CD14-positive monocyte (primary cell): ENCODE data around the gene ZNF784. TPM values are rescaled to one million over a fixed set of nuclear protein-coding genes. Genes with fewer than 3 reads are reported as not detected.

Experiments used
- DNase-seq, 3 donors: peaks; one replicate each; pipeline ENCODE4 v3.0.0-alpha.2; 2011 to 2022
- H2AFZ ChIP-seq: 2 replicates; pipeline ENCODE4 v1.6.0; 2012; ENCODE audit warnings: mild to moderate bottlenecking, low read depth, low read length, inconsistent platforms; ENCODE audit not compliant: insufficient read depth, poor library complexity, severe bottlenecking
- H3K27ac ChIP-seq, 2 donors: 1 replicate in 1 of 2; 2 replicates in 1 of 2; pipeline ENCODE4 v1.5.1; 2012 to 2013; ENCODE audit warnings: low read length in 2 of 2, control low read depth in 1 of 2, inconsistent platforms in 1 of 2, low read depth in 1 of 2, mild to moderate bottlenecking in 1 of 2
- H3K27me3 ChIP-seq, 2 donors: one replicate each; pipeline versions ENCODE4 v1.6.0 to v1.6.1; 2011 to 2013; ENCODE audit warnings: low read length in 2 of 2; ENCODE audit not compliant: control insufficient read depth in 2 of 2, insufficient read depth in 2 of 2
- H3K36me3 ChIP-seq, 2 donors: replicated peaks in 1 of 2; 1 replicate in 1 of 2; 2 replicates in 1 of 2; pipeline versions ENCODE4 v1.5.1 to v1.6.1; 2012 to 2013; ENCODE audit warnings: low read length in 2 of 2, control low read depth in 1 of 2, inconsistent platforms in 1 of 2, mild to moderate bottlenecking in 1 of 2; ENCODE audit not compliant: insufficient read depth in 2 of 2, control insufficient read depth in 1 of 2
- H3K4me1 ChIP-seq, 2 donors: 1 replicate in 1 of 2; 2 replicates in 1 of 2; pipeline versions ENCODE4 v1.5.1 to v1.6.1; 2012 to 2013; ENCODE audit warnings: low read length in 2 of 2, control low read depth in 1 of 2, inconsistent platforms in 1 of 2, mild to moderate bottlenecking in 1 of 2, moderate library complexity in 1 of 2; ENCODE audit not compliant: insufficient read depth in 2 of 2, control insufficient read depth in 1 of 2
- H3K4me2 ChIP-seq: replicated peaks from 2 replicates; pipeline ENCODE3; 2012; ENCODE audit warnings: low read length, moderate library complexity, mild to moderate bottlenecking; ENCODE audit not compliant: poor library complexity, severe bottlenecking; ENCODE audit errors: extremely low read depth
- H3K4me3 ChIP-seq, 3 experiments: fragments of 200-600 bp in 1 of 3; sonication (generic) in 1 of 3; replicated peaks in 1 of 3; 1 replicate in 2 of 3; 2 replicates in 1 of 3; pipeline ENCODE4 v1.5.1; 2011 to 2013; ENCODE audit warnings: low read length in 3 of 3, mild to moderate bottlenecking in 3 of 3, control low read depth in 2 of 3, low read depth in 2 of 3, inconsistent platforms in 1 of 3, moderate library complexity in 1 of 3
- H3K79me2 ChIP-seq: 2 replicates; pipeline ENCODE4 v1.6.0; 2012; ENCODE audit warnings: mild to moderate bottlenecking, control low read depth, inconsistent platforms, low read length, moderate library complexity; ENCODE audit not compliant: insufficient read depth
- H3K9ac ChIP-seq: 2 replicates; pipeline ENCODE4 v1.6.0; 2017; ENCODE audit warnings: low read length, mild to moderate bottlenecking; ENCODE audit not compliant: insufficient read depth, poor library complexity, severe bottlenecking
- H3K9me3 ChIP-seq, 2 donors: replicated peaks in 1 of 2; 1 replicate in 1 of 2; 2 replicates in 1 of 2; pipeline versions ENCODE4 v1.5.1 to v1.6.1; 2012 to 2013; ENCODE audit warnings: low read length in 2 of 2, control low read depth in 1 of 2; ENCODE audit not compliant: control insufficient read depth in 1 of 2, insufficient read depth in 1 of 2
- H4K20me1 ChIP-seq: 2 replicates; pipeline ENCODE4 v1.6.0; 2012; ENCODE audit warnings: mild to moderate bottlenecking, low read length, control low read depth, moderate library complexity; ENCODE audit not compliant: insufficient read depth
- H3K27ac Mint-ChIP-seq, 7 donors: one replicate each; pipeline ENCODE4 v1.8.0; 2020; ENCODE audit warnings: mild to moderate bottlenecking in 7 of 7, mixed read lengths in 7 of 7, moderate library complexity in 6 of 7, inconsistent platforms in 2 of 7
- H3K27me3 Mint-ChIP-seq, 3 donors: one replicate each; pipeline ENCODE4 v1.8.0; 2021 to 2022; ENCODE audit warnings: low read depth in 3 of 3, mild to moderate bottlenecking in 3 of 3, mixed read lengths in 3 of 3, moderate library complexity in 3 of 3, inconsistent platforms in 1 of 3
- H3K36me3 Mint-ChIP-seq, 2 donors: one replicate each; pipeline ENCODE4 v1.8.0; 2020; ENCODE audit warnings: mixed read lengths in 2 of 2, inconsistent platforms in 1 of 2, mild to moderate bottlenecking in 1 of 2
- H3K4me1 Mint-ChIP-seq: one replicate; pipeline ENCODE4 v1.8.0; 2020; ENCODE audit warnings: mild to moderate bottlenecking, mixed read lengths
- H3K4me3 Mint-ChIP-seq, 2 donors: one replicate each; pipeline ENCODE4 v1.8.0; 2020; ENCODE audit warnings: mild to moderate bottlenecking in 2 of 2, mixed read lengths in 2 of 2, moderate library complexity in 1 of 2
- H3K9me3 Mint-ChIP-seq, 7 donors: one replicate each; pipeline ENCODE4 v1.8.0; 2020 to 2022; ENCODE audit warnings: mixed read lengths in 7 of 7, mild to moderate bottlenecking in 6 of 7, moderate library complexity in 6 of 7, inconsistent platforms in 2 of 7
- CTCF ChIP-seq: fragments of 200-600 bp; IDR thresholded peaks from one replicate; pipeline ENCODE4 v1.8.0; 2022; ENCODE audit warnings: antibody characterized with exemption, mild to moderate bottlenecking
- WGBS: methylation state at CpG from one replicate; pipeline ENCODE4 v1.1.5; 2013; ENCODE audit warnings: missing lambda C conversion rate; ENCODE audit not compliant: insufficient coverage; 5-methylcytosine and 5-hydroxymethylcytosine counted together
- intact Hi-C, 2 donors: fragments of 100-400 bp; cut with micrococcal nuclease; formaldehyde crosslinking; loops; one replicate each; pipeline versions ENCODE4 v1.15.0 to v1.15.1; 2023
- polyA plus RNA-seq, 3 donors: library from polyadenylated mRNA; depleted of rRNA in 1 of 3; unstranded in 2 of 3; stranded (reverse) in 1 of 3; fragments of 300-500 nt in 2 of 3; fragments of >200 nt in 1 of 3; fragmentation: Illumina TruSeq in 2 of 3; gene quantifications; 1 replicate in 2 of 3; 2 replicates in 1 of 3; pipeline ENCODE4 v1.2.3, GENCODE V29; 2012 to 2021

ZNF784 gene
- polyA plus RNA-seq, 3 donors: 1.5 to 5.5 (median 2.4) TPM

GRCh38 chr19:55616395-55616875 lies 7.9 kb downstream of the ZNF784 start:
- Histone ChIP-seq H3K27me3 (no peaks in the 10 kb centered on the region), H3K9ac (no peak overlapping the region), H3K36me3 (peaks cover 16 to 25% of the 10 kb centered on the region in 2 donors), H3K4me3 (no peak overlapping the region), H3K9me3 (no peaks in the 10 kb centered on the region), H2AFZ (no peak overlapping the region), H3K4me2 (no peak overlapping the region), H3K27ac (no peak overlapping the region), H3K79me2 (peaks cover 37% of the 10 kb centered on the region), H4K20me1 (peaks cover 20% of the 10 kb centered on the region), H3K4me1 (peaks cover 55 to 57% of the 10 kb centered on the region in 2 donors)
- no peak for DNase-seq
- TF ChIP-seq CTCF: no peak
- H3K4me3 Mint-ChIP-seq: no peak overlapping the region
- intact Hi-C loops: no loop called here
- peaks cover 0 to 4% (median 0%) of the 10 kb centered on the region in 3 donors for H3K27me3 Mint-ChIP-seq
- WGBS: 97% methylated on average over 35 of the region's 38 CpGs
- H3K4me1 Mint-ChIP-seq: peaks cover 59% of the 10 kb centered on the region
- H3K36me3 Mint-ChIP-seq: peaks cover 28 to 50% of the 10 kb centered on the region in 2 donors
- peaks cover 0 to 2% (median 2%) of the 10 kb centered on the region in 7 donors for H3K9me3 Mint-ChIP-seq
- no peak overlapping the region for H3K27ac Mint-ChIP-seq

DNA sequence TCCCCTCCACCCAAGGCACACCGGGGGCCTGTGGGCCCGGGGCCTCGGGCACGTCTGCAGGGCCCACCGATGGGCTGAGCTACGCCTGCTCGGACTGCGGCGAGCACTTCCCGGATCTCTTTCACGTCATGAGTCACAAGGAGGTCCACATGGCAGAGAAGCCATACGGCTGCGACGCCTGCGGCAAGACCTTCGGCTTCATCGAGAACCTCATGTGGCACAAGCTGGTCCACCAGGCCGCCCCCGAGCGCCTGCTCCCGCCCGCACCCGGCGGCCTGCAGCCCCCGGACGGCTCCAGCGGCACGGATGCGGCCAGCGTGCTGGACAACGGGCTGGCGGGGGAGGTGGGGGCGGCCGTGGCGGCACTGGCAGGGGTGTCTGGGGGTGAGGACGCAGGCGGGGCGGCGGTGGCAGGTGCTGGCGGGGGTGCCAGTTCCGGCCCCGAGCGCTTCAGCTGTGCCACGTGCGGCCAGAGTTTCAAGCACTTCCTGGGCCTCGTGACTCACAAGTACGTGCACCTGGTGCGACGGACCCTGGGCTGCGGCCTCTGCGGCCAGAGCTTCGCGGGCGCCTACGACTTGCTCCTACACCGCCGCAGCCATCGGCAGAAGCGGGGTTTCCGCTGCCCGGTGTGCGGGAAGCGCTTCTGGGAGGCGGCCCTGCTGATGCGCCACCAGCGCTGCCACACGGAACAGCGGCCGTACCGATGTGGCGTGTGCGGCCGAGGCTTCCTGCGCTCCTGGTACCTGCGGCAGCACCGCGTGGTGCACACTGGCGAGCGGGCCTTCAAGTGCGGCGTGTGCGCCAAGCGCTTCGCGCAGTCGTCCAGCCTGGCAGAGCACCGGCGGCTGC lies 8.6 kb downstream of the ZNF784 start:
- 96% methylated on average over 82 of the region's 88 CpGs for WGBS
- Mint-ChIP-seq H3K27me3 (peaks cover 0 to 2% (median 0%) of the 10 kb centered on the region in 3 donors), H3K4me3 (no peak overlapping the region), H3K9me3 (peaks cover 0 to 2% (median 2%) of the 10 kb centered on the region in 7 donors), H3K27ac (no peak overlapping the region), H3K4me1 (peaks cover 59% of the 10 kb centered on the region), H3K36me3 (peaks cover 29 to 49% of the 10 kb centered on the region in 2 donors)
- no peaks in the 10 kb centered on the region for H3K9me3 ChIP-seq
- no peak overlapping the region for H3K9ac ChIP-seq
- H3K4me1 ChIP-seq: peaks cover 51 to 55% of the 10 kb centered on the region in 2 donors
- H3K4me3 ChIP-seq: no peak overlapping the region
- no peak overlapping the region for H3K27ac ChIP-seq
- intact Hi-C loops: no loop called here
- TF ChIP-seq CTCF: no peak
- H3K4me2 ChIP-seq: no peak overlapping the region
- peaks cover 44% of the 10 kb centered on the region for H3K79me2 ChIP-seq
- H4K20me1 ChIP-seq: peaks cover 25% of the 10 kb centered on the region
- H3K36me3 ChIP-seq: peaks cover 16 to 26% of the 10 kb centered on the region in 2 donors
- H3K27me3 ChIP-seq: no peaks in the 10 kb centered on the region
- DNase-seq: no peak
- no peak overlapping the region for H2AFZ ChIP-seq
